ENCODE data around the gene ZNF564. TPM values are rescaled to one million over a fixed set of nuclear protein-coding genes. Genes with fewer than 3 reads are reported as not detected.

The ZNF564 gene
- total and polyA plus RNA-seq, 2 of the 13 experiments (the other 11 are each of a cell fraction or from before 2014, with no cell fraction given), result 2.3 to 11.1 TPM

- TF ChIP-seq ZHX2 (IDR thresholded peaks at IDR 0.05; ENCODE audit: low read depth) (peak; percentile 65; the same call in 1 of the 2 replicates), ZHX2 (CRISPR knock-in tag; IDR thresholded peaks at IDR 0.05; ENCODE audit: borderline replicate concordance) (no peak), NFATC3 (CRISPR knock-in tag; IDR thresholded peaks at IDR 0.05) (no peak), RERE (CRISPR knock-in tag; IDR thresholded peaks at IDR 0.05; ENCODE audit: low read depth) (peak; percentile 52; the same call in 1 of the 2 replicates), SOX13 (IDR thresholded peaks at IDR 0.05) (no peak), SOX13 (CRISPR knock-in tag; conservative IDR thresholded peaks at IDR 0.05 in 1 of 2, IDR thresholded peaks at IDR 0.05 in 1 of 2) (0 out of 4 replicates have a peak, but pooled peaks of 1 of the 2 experiments have one; percentile 49), ZNF576 (CRISPR knock-in tag; IDR thresholded peaks at IDR 0.05) (no peak), ZNF879 (CRISPR knock-in tag; IDR thresholded peaks at IDR 0.05) (no peak)
These were observed 56.1 kb downstream of the ZNF564 start (continued) for GRCh38 chr19:12495002-12495802.
